ENCODE results near the gene SOWAHA.

- TF ChIP-seq DPF2 (IDR thresholded peaks at IDR 0.05) = no peak
- TF ChIP-seq TCF7 (IDR thresholded peaks at IDR 0.05; ENCODE audit: borderline replicate concordance) = no peak
- TF ChIP-seq, protein P1, sequence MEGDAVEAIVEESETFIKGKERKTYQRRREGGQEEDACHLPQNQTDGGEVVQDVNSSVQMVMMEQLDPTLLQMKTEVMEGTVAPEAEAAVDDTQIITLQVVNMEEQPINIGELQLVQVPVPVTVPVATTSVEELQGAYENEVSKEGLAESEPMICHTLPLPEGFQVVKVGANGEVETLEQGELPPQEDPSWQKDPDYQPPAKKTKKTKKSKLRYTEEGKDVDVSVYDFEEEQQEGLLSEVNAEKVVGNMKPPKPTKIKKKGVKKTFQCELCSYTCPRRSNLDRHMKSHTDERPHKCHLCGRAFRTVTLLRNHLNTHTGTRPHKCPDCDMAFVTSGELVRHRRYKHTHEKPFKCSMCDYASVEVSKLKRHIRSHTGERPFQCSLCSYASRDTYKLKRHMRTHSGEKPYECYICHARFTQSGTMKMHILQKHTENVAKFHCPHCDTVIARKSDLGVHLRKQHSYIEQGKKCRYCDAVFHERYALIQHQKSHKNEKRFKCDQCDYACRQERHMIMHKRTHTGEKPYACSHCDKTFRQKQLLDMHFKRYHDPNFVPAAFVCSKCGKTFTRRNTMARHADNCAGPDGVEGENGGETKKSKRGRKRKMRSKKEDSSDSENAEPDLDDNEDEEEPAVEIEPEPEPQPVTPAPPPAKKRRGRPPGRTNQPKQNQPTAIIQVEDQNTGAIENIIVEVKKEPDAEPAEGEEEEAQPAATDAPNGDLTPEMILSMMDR (IDR thresholded peaks at IDR 0.05 in 2 of 3, conservative IDR thresholded peaks at IDR 0.05 in 1 of 3; ENCODE audit: control insufficient read depth in 2 of 3, extremely low read depth in 1 of 3, insufficient read depth in 1 of 3, low read depth in 3 of 3, low read length in 3 of 3) = no peak
- TF ChIP-seq ATF2 (IDR thresholded peaks at IDR 0.05; ENCODE audit: low read length) = no peak
Measured at GRCh38 chr5:132838516-132839282, 25.6 kb downstream of the SOWAHA start.

Measured in GM12878 (cell line).